K562 (cell line): Measurements from ENCODE around the gene TTC23L. TPM values are rescaled to one million over a fixed set of nuclear protein-coding genes. Genes with fewer than 3 reads are reported as not detected.
A peak's percentile ranks its signal among the peaks of the same experiment; 100 is the strongest.

Experiments
- ARID3A ChIP-seq: IDR thresholded peaks from 2 replicates; pipeline ENCODE4 v1.6.1; 2012; ENCODE audit warnings: low read depth, low read length, improper control_type of control experiment, borderline replicate concordance
- ATF3 ChIP-seq, 2 experiments: fragments of 450-650 bp in 1 of 2; sonication (generic) in 1 of 2; formaldehyde crosslinking in 1 of 2; IDR thresholded peaks in 1 of 2; conservative IDR thresholded peaks in 1 of 2; 2 replicates each; pipeline versions ENCODE4 v1.6.1 to v1.8.1; 2016 to 2023; ENCODE audit warnings: mild to moderate bottlenecking in 2 of 2, moderate library complexity in 2 of 2, inconsistent platforms in 1 of 2, missing genetic modification reagents in 1 of 2
- BACH1 ChIP-seq: fragments of 200-800 bp; sonication (Bioruptor generic); IDR thresholded peaks from 2 replicates; pipeline ENCODE4 v1.6.1; 2016; ENCODE audit warnings: missing genetic modification characterization, missing compliant biosample characterization
- ETS2 ChIP-seq: IDR thresholded peaks from 2 replicates; pipeline ENCODE4 v1.6.1; 2016; ENCODE audit warnings: borderline replicate concordance, missing genetic modification characterization, mild to moderate bottlenecking, moderate library complexity, missing compliant biosample characterization; ENCODE audit not compliant: poor library complexity, severe bottlenecking
- GATA2 ChIP-seq: sonication (generic); formaldehyde crosslinking; IDR thresholded peaks from 2 replicates; pipeline ENCODE4 v1.4.0; 2020; ENCODE audit warnings: mild to moderate bottlenecking, missing genetic modification reagents
- NFIC ChIP-seq: fragments of 450-650 bp; IDR thresholded peaks from 2 replicates; pipeline ENCODE4 v1.6.1; 2017; ENCODE audit warnings: mild to moderate bottlenecking, inconsistent platforms
- SMAD2 ChIP-seq: fragments of 150-350 bp; IDR thresholded peaks from 2 replicates; pipeline ENCODE4 v1.6.1; 2014; ENCODE audit warnings: low read depth, mild to moderate bottlenecking, low read length
- SMARCE1 ChIP-seq: fragments of 450-650 bp; IDR thresholded peaks from 2 replicates; pipeline ENCODE4 v1.7.1; 2016; ENCODE audit warnings: mild to moderate bottlenecking
- TCF7L2 ChIP-seq: fragments of 150-350 bp; IDR thresholded peaks from 2 replicates; pipeline ENCODE4 v1.6.1; 2016; ENCODE audit warnings: low read depth, mild to moderate bottlenecking, low read length, moderate library complexity
- ZEB2 ChIP-seq: fragments of 450-650 bp; IDR thresholded peaks from 2 replicates; pipeline ENCODE4 v1.6.1; 2016
- ZNF124 ChIP-seq: sonication (generic); formaldehyde crosslinking; IDR thresholded peaks from 2 replicates; pipeline ENCODE4 v1.8.1; 2022; ENCODE audit warnings: missing genetic modification reagents
- ZNF277 ChIP-seq: fragments of 250-450 bp; sonication (Bioruptor Pico); IDR thresholded peaks from 2 replicates; pipeline ENCODE4 v1.8.0; 2022; ENCODE audit warnings: inconsistent platforms, mild to moderate bottlenecking, moderate library complexity, borderline replicate concordance
- ZNF316 ChIP-seq: fragments of 450-650 bp; IDR thresholded peaks from 2 replicates; pipeline ENCODE4 v1.6.1; 2016
- ZNF699 ChIP-seq: fragments of 250-450 bp; sonication (Bioruptor Pico); IDR thresholded peaks from 2 replicates; pipeline ENCODE4 v1.8.0; 2021; ENCODE audit warnings: mild to moderate bottlenecking, moderate library complexity; ENCODE audit not compliant: insufficient replicate concordance
- polyA plus RNA-seq, 8 experiments: library from polyadenylated mRNA; depleted of rRNA in 4 of 8; stranded (reverse) in 5 of 8; unstranded in 3 of 8; fragments of >200 nt; fragmentation: Nextera tagmentation in 2 of 8; fragmentation: Illumina TruSeq in 1 of 8; extraction: Ambion mirVana in 2 of 8; extraction: Trizol in 1 of 8; gene quantifications; 2 replicates each; pipeline versions ENCODE4 v1.2.1 to v1.2.3, GENCODE V29; 2011 to 2014; ENCODE audit warnings: inconsistent platforms in 1 of 8, missing spikeins in 1 of 8
- total RNA-seq, 7 experiments: library from RNA; depleted of rRNA in 6 of 7; stranded (reverse); fragments of >200 nt in 6 of 7; fragmentation: Illumina TruSeq in 2 of 7; extraction: Trizol in 2 of 7; gene quantifications; 2 replicates each; pipeline versions ENCODE4 v1.2.1 to v1.2.3, GENCODE V29; 2011 to 2021; ENCODE audit warnings: low replicate concordance in 1 of 7
- TF ChIP-seq, protein P1 (sequence below), 2 experiments: fragments of 450-650 bp; IDR thresholded peaks; 2 replicates each; pipeline ENCODE4 v1.6.1; 2016; ENCODE audit warnings: mild to moderate bottlenecking in 2 of 2, borderline replicate concordance in 1 of 2, low read depth in 1 of 2, moderate library complexity in 1 of 2

TTC23L gene
- total and polyA plus RNA-seq, 9 of the 15 experiments (the other 6 are each of a cell fraction or from before 2014, with no cell fraction given) = 0.03 to 0.32 (median 0.14) TPM; not detected in 2

DNA sequence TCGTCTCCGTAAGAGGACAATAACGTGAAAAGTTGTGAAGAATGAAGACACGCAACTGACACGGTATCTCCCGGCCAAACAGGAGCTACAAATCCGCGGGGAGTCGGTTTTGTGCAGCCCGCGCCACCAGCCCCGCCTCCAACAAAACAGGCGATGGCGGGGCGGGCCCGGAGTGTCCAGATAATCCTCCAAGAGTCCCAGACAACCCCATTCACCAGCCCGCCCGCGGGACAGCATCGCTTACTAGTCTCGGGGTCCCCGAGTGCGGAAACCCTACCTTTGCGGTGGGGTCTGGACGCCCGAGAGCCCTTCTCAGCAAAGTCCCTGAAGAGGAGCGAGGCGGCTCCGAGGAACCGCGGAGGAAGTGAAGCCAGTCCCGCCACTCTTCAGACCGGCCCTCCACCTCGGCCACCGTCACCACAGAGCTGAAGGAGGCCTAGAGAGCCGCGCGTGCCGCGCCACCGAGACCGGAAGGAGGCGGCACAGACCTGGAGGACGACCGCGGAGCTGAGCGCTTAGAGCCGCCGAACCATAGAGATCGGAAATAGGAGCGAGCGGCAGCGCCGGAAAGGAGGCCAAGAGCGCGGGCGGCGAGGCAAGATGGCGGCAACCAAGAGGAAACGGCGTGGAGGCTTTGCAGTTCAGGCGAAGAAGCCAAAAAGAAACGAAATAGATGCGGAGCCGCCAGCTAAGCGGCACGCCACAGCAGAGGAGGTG lies 76.3 kb downstream of the TTC23L start, which contains the start of the genes BRIX1 and RAD1 (continued):
- 0 out of 2 replicates have a peak, but pooled peaks have one; percentile 10 for TF ChIP-seq ARID3A
- no peak for TF ChIP-seq GATA2 (CRISPR knock-in tag)
- TF ChIP-seq ZNF316 = no peak
- TF ChIP-seq ZNF124 (CRISPR knock-in tag) = no peak
- no peak for TF ChIP-seq SMARCE1
- no peak for TF ChIP-seq ETS2
- TF ChIP-seq ATF3 (IDR thresholded peaks at IDR 0.05) = no peak
- no peak for TF ChIP-seq ATF3 (CRISPR knock-in tag; conservative IDR thresholded peaks at IDR 0.05)
- no peak for TF ChIP-seq ZNF277 (CRISPR knock-in tag)
- no peak for TF ChIP-seq ZEB2
- TF ChIP-seq SMAD2 = no peak
- TF ChIP-seq TCF7L2 = no peak
- TF ChIP-seq BACH1 (tag) = no peak
- TF ChIP-seq, protein P1, sequence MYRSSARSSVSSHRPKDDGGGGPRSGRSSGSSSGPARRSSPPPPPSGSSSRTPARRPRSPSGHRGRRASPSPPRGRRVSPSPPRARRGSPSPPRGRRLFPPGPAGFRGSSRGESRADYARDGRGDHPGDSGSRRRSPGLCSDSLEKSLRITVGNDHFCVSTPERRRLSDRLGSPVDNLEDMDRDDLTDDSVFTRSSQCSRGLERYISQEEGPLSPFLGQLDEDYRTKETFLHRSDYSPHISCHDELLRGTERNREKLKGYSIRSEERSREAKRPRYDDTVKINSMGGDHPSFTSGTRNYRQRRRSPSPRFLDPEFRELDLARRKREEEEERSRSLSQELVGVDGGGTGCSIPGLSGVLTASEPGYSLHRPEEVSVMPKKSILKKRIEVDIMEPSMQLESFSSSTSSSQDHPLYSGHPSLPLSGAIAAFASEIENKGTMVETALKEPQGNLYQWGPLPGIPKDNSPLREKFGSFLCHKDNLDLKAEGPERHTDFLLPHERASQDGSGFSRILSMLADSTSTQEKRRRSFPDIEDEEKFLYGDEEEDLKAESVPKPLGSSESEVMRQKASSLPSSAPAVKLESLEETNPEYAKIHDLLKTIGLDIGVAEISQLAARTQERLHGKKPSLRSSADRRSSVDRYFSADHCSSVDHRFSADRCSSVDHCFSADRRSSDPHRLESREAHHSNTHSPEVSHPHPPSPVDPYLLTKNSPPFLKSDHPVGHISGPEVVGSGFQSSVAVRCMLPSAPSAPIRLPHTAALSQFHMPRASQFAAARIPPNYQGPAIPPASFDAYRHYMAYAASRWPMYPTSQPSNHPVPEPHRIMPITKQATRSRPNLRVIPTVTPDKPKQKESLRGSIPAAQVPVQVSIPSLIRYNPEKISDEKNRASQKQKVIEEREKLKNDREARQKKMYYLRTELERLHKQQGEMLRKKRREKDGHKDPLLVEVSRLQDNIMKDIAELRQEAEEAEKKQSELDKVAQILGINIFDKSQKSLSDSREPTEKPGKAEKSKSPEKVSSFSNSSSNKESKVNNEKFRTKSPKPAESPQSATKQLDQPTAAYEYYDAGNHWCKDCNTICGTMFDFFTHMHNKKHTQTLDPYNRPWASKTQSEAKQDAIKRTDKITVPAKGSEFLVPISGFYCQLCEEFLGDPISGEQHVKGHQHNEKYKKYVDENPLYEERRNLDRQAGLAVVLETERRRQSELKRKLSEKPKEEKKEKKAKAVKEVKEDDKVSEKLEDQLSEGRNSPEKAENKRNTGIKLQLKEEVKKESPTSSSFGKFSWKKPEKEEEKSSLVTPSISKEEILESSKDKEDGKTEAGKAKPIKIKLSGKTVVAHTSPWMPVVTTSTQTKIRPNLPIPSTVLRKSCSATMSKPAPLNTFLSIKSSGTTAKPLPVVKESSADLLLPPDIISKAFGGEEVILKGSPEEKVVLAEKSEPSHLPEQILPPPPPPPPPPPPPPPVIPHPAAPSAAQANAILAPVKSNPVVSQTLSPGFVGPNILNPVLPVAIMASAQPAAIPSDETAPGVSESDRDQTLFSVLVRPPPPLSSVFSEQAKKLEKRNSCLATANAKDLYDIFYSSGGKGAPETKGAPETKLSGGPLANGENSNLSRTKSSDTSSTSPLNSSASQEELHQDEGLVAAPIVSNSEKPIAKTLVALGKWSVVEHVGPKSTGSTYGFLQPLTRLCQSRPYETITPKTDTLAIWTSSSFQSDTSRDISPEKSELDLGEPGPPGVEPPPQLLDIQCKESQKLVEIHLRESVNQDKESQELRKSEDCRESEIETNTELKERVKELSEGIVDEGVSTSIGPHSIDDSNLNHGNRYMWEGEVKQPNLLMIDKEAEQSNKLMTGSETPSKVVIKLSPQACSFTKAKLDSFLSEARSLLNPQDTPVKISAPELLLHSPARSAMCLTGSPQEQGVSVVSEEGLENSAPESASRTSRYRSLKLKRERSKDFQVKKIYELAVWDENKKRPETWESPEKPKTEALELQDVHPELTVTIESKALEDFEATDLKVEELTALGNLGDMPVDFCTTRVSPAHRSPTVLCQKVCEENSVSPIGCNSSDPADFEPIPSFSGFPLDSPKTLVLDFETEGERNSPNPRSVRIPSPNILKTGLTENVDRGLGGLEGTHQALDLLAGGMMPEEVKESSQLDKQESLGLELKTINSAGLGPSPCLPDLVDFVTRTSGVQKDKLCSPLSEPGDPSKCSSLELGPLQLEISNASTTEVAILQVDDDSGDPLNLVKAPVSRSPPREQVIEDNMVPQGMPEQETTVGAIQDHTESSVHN (IDR thresholded peaks at IDR 0.05; ENCODE audit: borderline replicate concordance in 1 of 2, low read depth in 1 of 2) = no peak
- TF ChIP-seq NFIC = peak; percentile 46
- TF ChIP-seq ZNF699 = no peak
